Urothelium cell line (cell line): ENCODE data around the gene ALDH1L2.
"Not testable (repeated sequence)": the region's sequence is repeated elsewhere in the genome, so short reads cannot be mapped to it uniquely, and the experiment has no call there.

ENCODE experiments used
- DNase-seq: peaks from one replicate; pipeline ENCODE4 v3.0.0; 2011; ENCODE audit warnings: low spot score, mixed read lengths
- FAIRE-seq: peaks from 2 replicates; lab custom pipeline; 2011; peaks lifted over from hg19 to GRCh38; lab: Jason Lieb, UNC

The ALDH1L2 gene

GRCh38 chr12:105084251-105085250 lies at the start of gene ALDH1L2:
ALDH1L2 (minus strand) TSS chr12:105084458; CDS start chr12:105084436, 22 bp downstream.
- DNase-seq (peak; percentile 79), FAIRE-seq (no peak)

GRCh38 chr12:105120551-105120950 lies 36.3 kb upstream of the ALDH1L2 start:
- DNase-seq = no peak
- FAIRE-seq = no peak

GRCh38 chr12:105116969-105117368 lies 32.7 kb upstream of the ALDH1L2 start:
- no peak for FAIRE-seq

GRCh38 chr12:105113094-105113493 lies 28.8 kb upstream of the ALDH1L2 start:
- no peak for FAIRE-seq
- DNase-seq = no peak

More at GRCh38 chr12:105116969-105117368, 32.7 kb upstream of the ALDH1L2 start:
- DNase-seq = no peak

- DNase-seq (no peak), FAIRE-seq (no peak)
These were observed 26.6 kb upstream of the ALDH1L2 start for GRCh38 chr12:105110851-105111250.

- DNase-seq (no peak), FAIRE-seq (no peak)
These were observed 25.4 kb upstream of the ALDH1L2 start for GRCh38 chr12:105109465-105110212.

- FAIRE-seq = no peak
- peak; percentile 94 for DNase-seq
These were observed 23.5 kb upstream of the ALDH1L2 start, which contains the start of gene WASHC4 for GRCh38 chr12:105107494-105108371. WASHC4 (plus strand) TSS chr12:105107731; CDS start chr12:105107801, 70 bp downstream.

- no peak for FAIRE-seq
- DNase-seq = peak; percentile 14
These were observed 22.9 kb upstream of the ALDH1L2 start for GRCh38 chr12:105107171-105107493.

GRCh38 chr12:105106621-105107020 lies 22.4 kb upstream of the ALDH1L2 start:
- no peak for DNase-seq
- no peak for FAIRE-seq

- DNase-seq (no peak), FAIRE-seq (no peak)
These were observed 20.5 kb upstream of the ALDH1L2 start for GRCh38 chr12:105104762-105105161.

GRCh38 chr12:105102673-105103072 lies 18.4 kb upstream of the ALDH1L2 start:
- FAIRE-seq = no peak
- DNase-seq = no peak

GRCh38 chr12:105100998-105101397 lies 16.7 kb upstream of the ALDH1L2 start:
- no peak for FAIRE-seq
- no peak for DNase-seq

GRCh38 chr12:105100207-105100985 lies 16.1 kb upstream of the ALDH1L2 start:
- no peak for DNase-seq
- no peak for FAIRE-seq

- DNase-seq (no peak), FAIRE-seq (no peak)
These were observed 15.1 kb upstream of the ALDH1L2 start for GRCh38 chr12:105099356-105099755.

GRCh38 chr12:105095338-105095737 lies 11.1 kb upstream of the ALDH1L2 start:
- DNase-seq = not testable (repeated sequence)

GRCh38 chr12:105092336-105092735 lies 8.1 kb upstream of the ALDH1L2 start:
- FAIRE-seq (no peak), DNase-seq (no peak)

More at GRCh38 chr12:105095338-105095737, 11.1 kb upstream of the ALDH1L2 start:
- FAIRE-seq = not testable (repeated sequence)

- no peak for DNase-seq
- no peak for FAIRE-seq
These were observed 7.4 kb upstream of the ALDH1L2 start for GRCh38 chr12:105091476-105092206.

- no peak for DNase-seq
- FAIRE-seq = no peak
These were observed 6.1 kb upstream of the ALDH1L2 start for GRCh38 chr12:105090361-105090760.

- FAIRE-seq = no peak
These were observed 5.6 kb upstream of the ALDH1L2 start for GRCh38 chr12:105089817-105090216.

More at GRCh38 chr12:105089817-105090216, 5.6 kb upstream of the ALDH1L2 start:
- DNase-seq = no peak
